Natural killer cell treated with Interleukin-12 subunit alpha and Interleukin-12 subunit beta and Interleukin-15 and Interleukin-18, amount 100 ng/mL, for 72 hours (primary cell): ENCODE data around the gene HIBADH. TPM values are rescaled to one million over a fixed set of nuclear protein-coding genes. Genes with fewer than 3 reads are reported as not detected.
"Not testable (repeated sequence)": the region's sequence is repeated elsewhere in the genome, so short reads cannot be mapped to it uniquely, and the experiment has no call there.

ENCODE experiments used
- ATAC-seq, 2 donors: fragments of 150-1000 bp; cut with Tn5 transposase in 1 of 2; sonication (Bioruptor Pico), chemical (Tn5 transposase) in 1 of 2; 2 replicates each; pipeline ENCODE4 v1.10.0; 2021
- DNase-seq: peaks from one replicate; pipeline ENCODE4 v3.0.0; 2022; ENCODE audit warnings: low spot score
- H3K27ac Mint-ChIP-seq, 2 donors: 1 replicate in 1 of 2; 2 replicates in 1 of 2; pipeline ENCODE4 v1.8.0; 2022; ENCODE audit warnings: mixed read lengths in 2 of 2, mild to moderate bottlenecking in 1 of 2, moderate library complexity in 1 of 2
- H3K27me3 Mint-ChIP-seq, 2 donors: 1 replicate in 1 of 2; 2 replicates in 1 of 2; pipeline ENCODE4 v1.8.0; 2022; ENCODE audit warnings: mixed read lengths in 2 of 2
- H3K36me3 Mint-ChIP-seq: one replicate; pipeline ENCODE4 v1.8.0; 2022; ENCODE audit warnings: mixed read lengths
- H3K4me1 Mint-ChIP-seq, 2 donors: 1 replicate in 1 of 2; 2 replicates in 1 of 2; pipeline ENCODE4 v1.8.0; 2022; ENCODE audit warnings: low read depth in 2 of 2, mixed read lengths in 2 of 2, mild to moderate bottlenecking in 1 of 2
- H3K4me3 Mint-ChIP-seq: one replicate; pipeline ENCODE4 v1.8.0; 2022; ENCODE audit warnings: mixed read lengths
- H3K9me3 Mint-ChIP-seq: 2 replicates; pipeline ENCODE4 v1.8.0; 2022; ENCODE audit warnings: mixed read lengths
- total RNA-seq, 2 donors: library from RNA; stranded (reverse); gene quantifications; one replicate each; pipeline ENCODE4 v1.2.3, GENCODE V29; 2022

Gene HIBADH
- total RNA-seq, 2 donors from 2014 or later: 8.9 to 11.4 TPM

DNA sequence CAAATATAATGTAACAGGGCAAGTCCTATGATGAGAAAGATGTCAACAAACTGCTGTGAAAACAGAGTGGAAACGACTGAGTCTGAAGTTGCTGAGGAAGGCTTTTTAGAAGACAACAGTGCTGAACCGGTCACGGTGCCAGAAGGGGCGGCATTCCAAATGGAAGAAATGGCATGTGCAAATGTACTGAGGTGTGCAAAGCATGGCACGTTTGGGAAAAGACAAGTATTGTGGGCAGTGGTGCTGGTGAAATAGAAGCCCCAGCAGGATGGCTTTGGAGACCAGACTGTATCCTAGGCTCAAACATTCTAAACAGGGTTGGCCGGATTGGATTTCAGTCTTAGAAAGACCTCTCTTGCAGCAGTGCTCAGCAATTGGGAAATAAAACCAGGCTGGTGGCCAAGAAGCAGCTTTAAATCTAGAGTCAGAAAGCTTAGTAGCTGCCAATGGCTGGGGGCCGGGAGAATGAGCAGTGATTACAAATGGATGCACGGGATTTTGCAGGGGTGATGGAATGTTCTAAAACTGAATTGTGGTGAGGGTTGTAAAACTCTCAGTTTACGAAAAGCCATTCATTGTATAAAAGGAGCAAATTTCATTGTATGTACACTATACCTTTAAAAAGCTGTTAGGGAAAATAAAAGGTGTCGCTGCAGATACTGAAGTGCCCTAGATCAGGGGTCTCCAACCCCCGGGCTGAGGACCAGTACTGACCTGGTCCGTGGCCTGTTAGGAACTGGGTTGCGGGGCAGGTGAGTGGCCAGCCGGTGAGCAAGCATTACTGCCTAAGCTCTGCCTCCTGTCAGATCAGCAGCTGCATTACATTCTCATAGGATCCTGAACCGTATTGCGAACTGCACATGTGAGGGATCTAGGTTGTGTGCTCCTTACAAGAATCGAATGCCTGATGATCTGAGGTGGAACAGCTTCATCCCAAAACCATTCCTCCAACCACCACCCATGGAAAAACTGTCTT, 141.6 kb downstream of the HIBADH start:
- DNase-seq (no peak), ATAC-seq (no peak)
- Mint-ChIP-seq H3K9me3 (no peaks in the 10 kb centered on the region), H3K4me3 (no peak overlapping the region), H3K4me1 (no peaks in the 10 kb centered on the region), H3K27ac (no peak overlapping the region), H3K36me3 (peaks cover 13% of the 10 kb centered on the region), H3K27me3 (no peaks in the 10 kb centered on the region)

- Mint-ChIP-seq H3K27me3 (no peaks in the 10 kb centered on the region), H3K9me3 (no peaks in the 10 kb centered on the region), H3K4me1 (no peaks in the 10 kb centered on the region), H3K4me3 (no peak overlapping the region), H3K27ac (no peak overlapping the region), H3K36me3 (peaks cover 8% of the 10 kb centered on the region)
- no peak for ATAC-seq
- no peak for DNase-seq
Observed at GRCh38 chr7:27519793-27520469, 142.8 kb downstream of the HIBADH start.

DNA sequence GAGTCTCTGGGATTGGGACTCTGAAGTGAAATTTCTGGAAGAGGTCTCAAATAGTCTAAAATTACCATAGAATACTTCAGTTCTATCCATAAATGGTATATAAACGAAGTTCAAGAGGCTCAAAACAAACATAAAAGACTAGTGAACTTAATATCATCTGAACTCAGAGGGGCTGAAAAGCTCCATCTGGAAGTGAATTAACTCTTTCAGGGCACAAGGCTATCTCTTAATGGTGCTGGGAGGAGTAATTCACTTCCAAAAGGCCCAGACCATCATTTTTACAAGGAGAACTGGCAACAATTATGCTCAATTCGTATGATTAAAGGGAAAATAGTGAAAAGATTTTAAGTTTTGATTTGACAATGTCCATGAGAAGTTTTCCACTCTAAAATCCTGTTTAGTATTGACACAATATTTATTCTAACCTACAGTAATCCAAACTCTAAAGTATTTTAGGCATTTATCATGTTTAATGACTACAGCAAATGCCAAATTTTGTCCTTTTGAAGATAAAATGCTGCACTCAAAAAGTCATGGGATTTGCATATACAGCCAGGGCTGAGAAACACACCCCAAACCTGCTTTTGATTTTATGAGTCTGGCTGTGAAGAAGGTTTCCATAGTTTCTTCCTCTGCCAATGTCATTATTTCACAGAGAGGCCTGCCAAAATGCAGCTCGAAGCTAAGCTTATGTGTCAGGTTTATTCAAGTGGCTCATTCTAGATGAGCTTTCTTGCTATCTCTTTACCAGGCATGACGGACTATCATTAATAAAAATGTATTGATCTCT, 143.9 kb downstream of the HIBADH start:
- Mint-ChIP-seq H3K9me3 (no peaks in the 10 kb centered on the region), H3K27ac (no peak overlapping the region), H3K27me3 (no peaks in the 10 kb centered on the region), H3K36me3 (peaks cover 3% of the 10 kb centered on the region), H3K4me3 (no peak overlapping the region), H3K4me1 (no peaks in the 10 kb centered on the region)
- no peak for DNase-seq
- ATAC-seq: no peak

- ATAC-seq (no peak), DNase-seq (no peak)
- no peaks in the 10 kb centered on the region for H3K36me3 Mint-ChIP-seq
- H3K4me1 Mint-ChIP-seq: no peaks in the 10 kb centered on the region
- no peaks in the 10 kb centered on the region for H3K9me3 Mint-ChIP-seq
- H3K27ac Mint-ChIP-seq: no peak overlapping the region
- no peaks in the 10 kb centered on the region for H3K27me3 Mint-ChIP-seq
- H3K4me3 Mint-ChIP-seq: no peak overlapping the region
Observed at GRCh38 chr7:27516421-27516820, 146.3 kb downstream of the HIBADH start.

DNA sequence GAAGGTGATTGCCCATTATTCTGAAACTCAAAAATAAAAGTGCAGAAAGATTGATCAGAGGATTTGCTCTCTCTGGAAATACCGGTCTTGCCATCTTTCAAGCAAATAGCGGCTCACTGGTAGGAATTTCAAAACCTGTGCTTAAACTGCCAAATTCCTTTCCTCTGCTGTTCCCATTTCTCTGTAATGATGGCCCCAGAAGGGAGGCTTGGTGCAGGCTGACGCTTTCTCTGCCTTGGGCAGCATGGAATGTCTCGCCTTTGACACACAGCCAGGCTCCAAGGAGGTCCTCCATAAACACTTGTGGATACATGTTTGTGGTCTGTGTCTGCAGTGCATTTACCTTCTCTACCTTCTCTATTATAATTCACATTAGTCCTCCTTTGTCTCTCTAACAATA, 146.8 kb downstream of the HIBADH start:
- ATAC-seq: no peak
- no peak overlapping the region for H3K27ac Mint-ChIP-seq
- H3K27me3 Mint-ChIP-seq: no peaks in the 10 kb centered on the region
- H3K4me3 Mint-ChIP-seq: no peak overlapping the region
- DNase-seq: no peak
- no peaks in the 10 kb centered on the region for H3K36me3 Mint-ChIP-seq
- H3K4me1 Mint-ChIP-seq: no peaks in the 10 kb centered on the region
- no peaks in the 10 kb centered on the region for H3K9me3 Mint-ChIP-seq

- no peak for DNase-seq
- no peaks in the 10 kb centered on the region for H3K36me3 Mint-ChIP-seq
- H3K27ac Mint-ChIP-seq: no peak overlapping the region
- H3K4me1 Mint-ChIP-seq: no peaks in the 10 kb centered on the region
- no peak overlapping the region for H3K4me3 Mint-ChIP-seq
- ATAC-seq: no peak
- no peaks in the 10 kb centered on the region for H3K9me3 Mint-ChIP-seq
- H3K27me3 Mint-ChIP-seq: no peaks in the 10 kb centered on the region
Observed at GRCh38 chr7:27514861-27515260, 147.8 kb downstream of the HIBADH start.

DNA sequence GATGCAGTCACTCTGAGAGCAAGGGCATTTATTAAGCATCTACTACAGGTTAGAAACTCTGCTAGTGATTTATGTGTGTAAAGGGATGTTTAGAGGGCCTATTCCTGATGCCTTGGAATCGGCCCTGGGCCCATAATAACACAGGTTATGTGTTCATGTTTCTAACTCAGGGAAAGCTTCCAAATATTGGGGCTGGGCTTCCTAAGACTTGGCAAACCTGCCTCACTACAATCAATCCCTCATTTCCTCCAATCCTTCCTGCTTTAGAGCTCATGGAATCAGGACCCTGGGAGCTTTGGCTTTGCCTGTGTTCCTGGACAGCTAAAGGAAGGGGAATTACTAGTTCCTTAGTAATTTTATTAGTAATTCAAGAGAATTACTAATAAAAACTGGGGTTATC, 148.8 kb downstream of the HIBADH start:
- Mint-ChIP-seq H3K27me3 (no peaks in the 10 kb centered on the region), H3K27ac (no peak overlapping the region)

GRCh38 chr7:27511370-27511769, 151.3 kb downstream of the HIBADH start:
- H3K27ac Mint-ChIP-seq, H3K9me3 Mint-ChIP-seq, H3K4me1 Mint-ChIP-seq, DNase-seq, H3K36me3 Mint-ChIP-seq, H3K27me3 Mint-ChIP-seq, H3K4me3 Mint-ChIP-seq, ATAC-seq: not testable (repeated sequence)

More for the DNA sequence above, 148.8 kb downstream of the HIBADH start:
- Mint-ChIP-seq H3K4me3 (no peak overlapping the region), H3K36me3 (no peaks in the 10 kb centered on the region), H3K9me3 (no peaks in the 10 kb centered on the region), H3K4me1 (no peaks in the 10 kb centered on the region)
- DNase-seq (no peak), ATAC-seq (no peak)

GRCh38 chr7:27510541-27510940, 152.1 kb downstream of the HIBADH start:
- no peak for DNase-seq
- Mint-ChIP-seq H3K4me3 (no peak overlapping the region), H3K27me3 (peaks cover 0 to 2% of the 10 kb centered on the region in 2 donors), H3K36me3 (no peaks in the 10 kb centered on the region), H3K27ac (no peak overlapping the region), H3K4me1 (no peaks in the 10 kb centered on the region), H3K9me3 (peaks cover 2% of the 10 kb centered on the region)
- no peak for ATAC-seq

DNA sequence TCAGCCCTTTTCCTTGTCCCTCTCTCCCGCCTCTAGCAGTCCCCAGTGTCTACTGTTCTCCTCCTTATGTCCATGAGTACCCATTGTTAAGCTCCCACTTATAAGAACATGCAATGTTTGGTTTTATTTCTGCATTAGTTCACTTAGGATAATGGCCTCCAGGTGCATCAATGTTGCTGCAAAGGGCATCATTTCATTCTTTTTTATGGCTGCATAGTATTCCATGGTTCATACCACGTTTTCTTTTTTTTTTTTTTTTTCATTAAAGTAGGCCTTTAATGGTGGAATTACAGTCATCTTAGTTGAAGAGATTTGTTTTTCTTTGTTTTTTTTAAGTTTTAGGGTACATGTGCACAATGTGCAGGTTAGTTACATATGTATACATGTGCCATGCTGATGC, 160.8 kb downstream of the HIBADH start:
- H3K4me3 Mint-ChIP-seq, H3K9me3 Mint-ChIP-seq, ATAC-seq, H3K36me3 Mint-ChIP-seq, H3K27me3 Mint-ChIP-seq, H3K27ac Mint-ChIP-seq, DNase-seq, H3K4me1 Mint-ChIP-seq: not testable (repeated sequence)

DNA sequence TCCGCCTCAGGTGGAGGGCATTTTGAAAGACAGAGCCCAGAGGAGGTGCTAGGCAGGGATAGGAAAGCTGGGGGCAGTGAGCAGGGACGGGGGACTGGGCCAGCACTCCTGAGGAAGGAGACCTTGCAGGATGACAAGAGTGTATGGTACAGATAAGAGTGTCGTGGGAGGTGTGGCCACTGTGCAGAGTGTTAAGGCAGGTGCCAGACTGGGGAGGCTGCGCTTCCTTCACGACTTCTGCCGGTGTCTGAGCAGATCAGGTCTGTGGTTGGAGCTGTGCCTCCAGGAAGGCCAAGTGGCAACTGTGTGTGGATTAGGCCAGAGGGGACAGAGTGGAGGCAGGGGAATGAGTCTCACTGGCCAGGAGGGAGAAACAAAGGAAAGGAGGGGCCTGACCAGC, 161.7 kb downstream of the HIBADH start:
- ATAC-seq: peak; percentile 28 to 46
- DNase-seq: no peak
- H3K27ac Mint-ChIP-seq: no peak overlapping the region
- H3K36me3 Mint-ChIP-seq: no peaks in the 10 kb centered on the region
- H3K4me1 Mint-ChIP-seq: no peaks in the 10 kb centered on the region
- H3K9me3 Mint-ChIP-seq: no peaks in the 10 kb centered on the region
- H3K4me3 Mint-ChIP-seq: no peak overlapping the region
- H3K27me3 Mint-ChIP-seq: peaks cover 0 to 3% of the 10 kb centered on the region in 2 donors

DNA sequence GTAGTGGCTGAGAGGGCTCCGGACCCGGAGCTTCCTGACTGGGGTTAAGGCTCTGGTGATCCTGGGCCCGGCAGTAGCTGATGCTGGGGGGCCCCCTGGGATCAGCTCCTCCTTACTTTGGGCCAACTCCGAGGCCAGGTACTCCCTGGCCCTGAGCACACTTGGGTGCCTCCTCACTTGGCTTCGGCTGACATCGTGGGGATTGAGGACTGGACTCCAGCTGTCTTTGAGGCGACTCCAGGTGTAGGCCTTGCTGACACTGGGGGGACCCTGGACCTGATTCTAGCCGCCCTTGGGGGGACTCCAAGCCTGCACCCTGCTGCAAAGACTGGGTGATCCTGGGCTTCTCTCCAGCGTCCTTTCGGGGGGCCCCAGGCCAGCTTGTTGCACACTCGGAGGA, 170.5 kb downstream of the HIBADH start:
- no peak for ATAC-seq
- no peaks in the 10 kb centered on the region for H3K4me1 Mint-ChIP-seq
- H3K9me3 Mint-ChIP-seq: no peaks in the 10 kb centered on the region
- no peak overlapping the region for H3K27ac Mint-ChIP-seq
- no peaks in the 10 kb centered on the region for H3K36me3 Mint-ChIP-seq
- no peak overlapping the region for H3K4me3 Mint-ChIP-seq
- peaks cover 11 to 17% of the 10 kb centered on the region in 2 donors for H3K27me3 Mint-ChIP-seq
- no peak for DNase-seq

- Mint-ChIP-seq H3K9me3 (no peaks in the 10 kb centered on the region), H3K36me3 (no peaks in the 10 kb centered on the region), H3K4me1 (no peaks in the 10 kb centered on the region), H3K27ac (no peak overlapping the region), H3K4me3 (no peak overlapping the region), H3K27me3 (peaks cover 11 to 17% of the 10 kb centered on the region in 2 donors)
- DNase-seq (no peak), ATAC-seq (no peak)
Observed at GRCh38 chr7:27491534-27491933, 171.1 kb downstream of the HIBADH start.

- Mint-ChIP-seq H3K4me1 (no peaks in the 10 kb centered on the region), H3K9me3 (no peaks in the 10 kb centered on the region), H3K36me3 (no peaks in the 10 kb centered on the region), H3K27ac (no peak overlapping the region), H3K4me3 (no peak overlapping the region), H3K27me3 (peaks cover 15 to 17% of the 10 kb centered on the region in 2 donors)
- ATAC-seq (no peak), DNase-seq (no peak)
Observed at GRCh38 chr7:27487509-27487908, 175.2 kb downstream of the HIBADH start.
